T-helper 17 cell (primary cell): ENCODE results near the gene GORAB. TPM values are rescaled to one million over a fixed set of nuclear protein-coding genes. Genes with fewer than 3 reads are reported as not detected.

Experiments
- ATAC-seq: fragments of 150-1000 bp; cut with Tn5 transposase; 2 replicates; pipeline ENCODE4 v1.10.0; 2021; ENCODE audit warnings: mild to moderate bottlenecking, moderate library complexity
- DNase-seq, 3 donors: peaks; one replicate each; pipeline versions ENCODE4 v3.0.0 to v3.0.0-alpha.2; 2020 to 2021
- H3K9me3 ChIP-seq: one replicate; pipeline ENCODE4 v1.7.0; 2013; ENCODE audit warnings: low read length, mild to moderate bottlenecking; ENCODE audit not compliant: control insufficient read depth, poor library complexity, severe bottlenecking
- H3K27ac Mint-ChIP-seq: one replicate; pipeline ENCODE4 v1.8.0; 2022; ENCODE audit warnings: mild to moderate bottlenecking, moderate library complexity, mixed read lengths
- H3K27me3 Mint-ChIP-seq: one replicate; pipeline ENCODE4 v1.8.0; 2022; ENCODE audit warnings: mixed read lengths
- H3K36me3 Mint-ChIP-seq: one replicate; pipeline ENCODE4 v1.8.0; 2022; ENCODE audit warnings: low read depth, mixed read lengths
- H3K4me1 Mint-ChIP-seq: one replicate; pipeline ENCODE4 v1.8.0; 2022; ENCODE audit warnings: mild to moderate bottlenecking, mixed read lengths
- H3K4me3 Mint-ChIP-seq: one replicate; pipeline ENCODE4 v1.8.0; 2022; ENCODE audit warnings: mild to moderate bottlenecking, moderate library complexity, mixed read lengths
- total RNA-seq, 4 donors: library from RNA in 2 of 4; stranded (reverse) in 2 of 4; gene quantifications; one replicate each; pipeline ENCODE4 v1.2.3 and lab custom pipeline; 2022 to 2026

Gene GORAB
- total RNA-seq, 2 donors from 2014 or later = 20.0 to 20.7 TPM

DNA sequence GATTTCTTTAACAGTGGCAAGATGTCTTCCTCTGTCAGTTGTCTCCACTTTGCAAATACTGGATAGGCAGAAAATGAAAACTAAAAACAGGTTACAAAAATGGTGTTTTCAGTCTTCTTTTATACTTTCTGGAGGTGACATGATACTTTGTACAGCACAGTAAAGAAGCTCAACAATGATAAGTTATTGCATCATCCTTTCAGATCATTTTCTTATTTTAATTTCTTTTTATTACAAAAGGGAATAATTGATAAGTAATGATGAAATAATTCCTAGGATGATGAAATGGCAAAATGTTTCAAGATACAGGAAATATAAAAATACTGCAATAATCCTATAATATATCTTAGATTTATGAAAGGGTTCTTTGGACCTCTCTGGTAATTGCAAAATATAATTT is 16.5 kb downstream of the GORAB start:
- Mint-ChIP-seq H3K4me3 (no peak overlapping the region), H3K27ac (no peak overlapping the region), H3K36me3 (peaks cover 18% of the 10 kb centered on the region), H3K4me1 (peaks cover 8% of the 10 kb centered on the region), H3K27me3 (no peaks in the 10 kb centered on the region)
- DNase-seq (no peak), ATAC-seq (no peak)
- H3K9me3 ChIP-seq = no peaks in the 10 kb centered on the region

DNA sequence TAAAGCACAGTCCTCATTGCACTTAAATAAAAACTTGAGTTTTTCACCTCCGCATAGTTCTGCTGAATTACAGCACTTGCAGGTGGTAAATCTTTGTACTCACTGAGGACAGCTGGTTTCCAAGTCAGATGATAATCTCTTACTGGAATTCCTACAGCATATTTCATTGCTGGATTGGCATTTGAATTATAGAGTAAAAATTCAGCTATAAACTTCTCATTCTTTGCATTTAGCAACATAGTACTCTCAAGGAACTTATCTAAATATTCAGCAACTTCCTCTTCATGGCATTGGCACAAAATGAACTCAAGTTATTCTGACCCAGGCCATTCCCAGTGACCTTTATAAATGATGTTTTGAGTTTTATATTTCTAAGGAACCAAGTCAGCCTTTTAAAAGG is 23.4 kb downstream of the GORAB start:
- ATAC-seq = no peak
- peaks cover 3% of the 10 kb centered on the region for H3K4me1 Mint-ChIP-seq
- H3K36me3 Mint-ChIP-seq = peaks cover 4% of the 10 kb centered on the region
- no peak overlapping the region for H3K27ac Mint-ChIP-seq
- no peak overlapping the region for H3K4me3 Mint-ChIP-seq
- no peaks in the 10 kb centered on the region for H3K27me3 Mint-ChIP-seq
- no peaks in the 10 kb centered on the region for H3K9me3 ChIP-seq
- no peak for DNase-seq

DNA sequence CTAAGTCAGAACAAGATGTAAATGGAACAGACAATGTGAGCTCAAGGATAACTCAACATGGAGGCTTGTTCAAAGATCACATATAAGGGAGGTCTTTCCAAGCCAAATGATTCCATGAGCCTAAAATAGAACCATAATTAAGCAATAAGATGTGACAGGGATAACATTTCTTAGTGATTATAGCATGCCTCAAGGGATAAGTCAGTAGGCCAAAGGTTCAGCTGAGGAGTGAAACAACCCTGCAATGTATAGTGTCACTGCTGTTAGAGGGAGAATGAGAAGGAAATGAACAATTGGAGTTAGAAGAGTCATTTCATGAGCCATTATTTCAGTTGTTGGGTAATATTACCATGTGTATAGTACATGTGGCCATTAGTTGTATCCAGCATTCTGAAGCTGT is 25.0 kb downstream of the GORAB start:
- Mint-ChIP-seq H3K27ac (no peak overlapping the region), H3K4me3 (no peak overlapping the region), H3K4me1 (peaks cover 2% of the 10 kb centered on the region), H3K36me3 (peaks cover 2% of the 10 kb centered on the region), H3K27me3 (no peaks in the 10 kb centered on the region)
- ATAC-seq = no peak
- no peak for DNase-seq
- H3K9me3 ChIP-seq = no peaks in the 10 kb centered on the region

DNA sequence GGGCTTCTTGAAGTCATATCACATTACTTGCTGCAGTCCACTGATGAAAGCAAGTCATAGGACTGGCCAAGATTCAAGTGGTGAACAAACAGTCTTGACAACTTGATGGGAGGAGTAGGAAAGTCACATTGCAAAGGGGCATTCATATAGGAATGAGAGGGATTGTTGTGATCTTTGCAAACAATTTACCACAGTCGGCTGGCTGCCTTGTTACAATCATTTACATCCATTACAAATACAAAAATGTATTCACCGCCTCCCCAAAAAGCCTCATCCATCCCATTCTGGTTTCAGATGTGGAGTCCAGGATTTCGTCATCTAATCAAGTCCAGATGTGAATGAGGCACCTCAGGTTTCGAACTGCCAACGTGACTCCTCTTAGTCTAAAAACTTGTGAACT is 26.8 kb downstream of the GORAB start:
- Mint-ChIP-seq H3K36me3 (no peaks in the 10 kb centered on the region), H3K4me3 (no peak overlapping the region), H3K27me3 (peaks cover 3% of the 10 kb centered on the region), H3K27ac (no peak overlapping the region), H3K4me1 (peaks cover 7% of the 10 kb centered on the region)
- no peaks in the 10 kb centered on the region for H3K9me3 ChIP-seq
- DNase-seq (no peak), ATAC-seq (no peak)

DNA sequence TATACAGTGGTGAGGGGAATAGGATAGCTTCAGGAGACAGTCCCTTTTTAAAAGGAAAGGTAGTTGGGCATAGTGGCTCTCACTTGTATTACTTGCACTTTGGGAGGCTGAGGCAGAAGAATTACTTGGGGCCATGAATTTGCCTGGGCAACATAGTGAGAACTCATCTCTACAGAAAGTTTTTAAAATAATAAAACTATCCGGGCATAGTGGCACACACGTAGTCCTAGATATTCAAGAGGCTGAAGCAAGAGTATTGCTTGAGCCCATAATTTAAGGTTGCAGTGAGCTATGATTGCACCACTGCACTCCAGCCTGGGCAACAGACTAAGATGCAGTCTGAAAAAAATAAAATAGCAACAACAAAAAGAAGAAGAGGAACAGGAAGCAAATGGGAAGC is 27.2 kb downstream of the GORAB start:
- no peak for DNase-seq
- Mint-ChIP-seq H3K4me1 (peaks cover 7% of the 10 kb centered on the region), H3K27ac (no peak overlapping the region), H3K36me3 (no peaks in the 10 kb centered on the region), H3K27me3 (peaks cover 5% of the 10 kb centered on the region), H3K4me3 (no peak overlapping the region)
- no peaks in the 10 kb centered on the region for H3K9me3 ChIP-seq
- no peak for ATAC-seq

DNA sequence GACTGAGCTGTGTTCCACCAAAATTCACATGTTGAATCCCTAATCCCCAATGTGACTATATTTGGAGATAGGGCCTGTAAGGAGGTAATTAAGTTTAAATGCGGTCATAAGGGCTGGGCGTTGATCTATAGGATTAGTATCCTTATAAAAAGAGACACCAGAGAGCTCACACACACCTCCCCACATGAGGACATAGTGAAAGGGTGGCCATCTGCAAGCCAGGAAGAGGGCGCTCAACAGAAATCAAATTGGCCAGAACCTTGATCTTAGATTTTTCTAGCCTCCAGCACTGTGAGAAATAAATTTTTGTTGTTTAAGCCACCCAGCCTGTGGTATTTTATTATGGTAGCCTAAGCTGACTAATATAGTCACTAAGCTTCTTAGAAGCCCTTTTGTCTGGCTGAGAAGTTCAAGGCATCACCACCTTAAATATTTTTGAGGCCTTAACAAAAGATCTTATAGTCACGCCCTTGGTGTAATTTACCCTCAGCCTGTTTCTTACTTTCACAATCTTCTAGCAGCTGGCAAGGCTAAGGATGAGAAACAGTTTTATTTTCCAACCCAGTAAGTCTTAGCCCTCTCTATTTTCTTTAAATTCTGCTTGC is 28.8 kb downstream of the GORAB start:
- no peak for DNase-seq
- H3K4me3 Mint-ChIP-seq = no peak overlapping the region
- no peaks in the 10 kb centered on the region for H3K36me3 Mint-ChIP-seq
- peaks cover 5% of the 10 kb centered on the region for H3K27me3 Mint-ChIP-seq
- no peak overlapping the region for H3K27ac Mint-ChIP-seq
- peaks cover 7% of the 10 kb centered on the region for H3K4me1 Mint-ChIP-seq
- H3K9me3 ChIP-seq = no peaks in the 10 kb centered on the region
- ATAC-seq = no peak

DNA sequence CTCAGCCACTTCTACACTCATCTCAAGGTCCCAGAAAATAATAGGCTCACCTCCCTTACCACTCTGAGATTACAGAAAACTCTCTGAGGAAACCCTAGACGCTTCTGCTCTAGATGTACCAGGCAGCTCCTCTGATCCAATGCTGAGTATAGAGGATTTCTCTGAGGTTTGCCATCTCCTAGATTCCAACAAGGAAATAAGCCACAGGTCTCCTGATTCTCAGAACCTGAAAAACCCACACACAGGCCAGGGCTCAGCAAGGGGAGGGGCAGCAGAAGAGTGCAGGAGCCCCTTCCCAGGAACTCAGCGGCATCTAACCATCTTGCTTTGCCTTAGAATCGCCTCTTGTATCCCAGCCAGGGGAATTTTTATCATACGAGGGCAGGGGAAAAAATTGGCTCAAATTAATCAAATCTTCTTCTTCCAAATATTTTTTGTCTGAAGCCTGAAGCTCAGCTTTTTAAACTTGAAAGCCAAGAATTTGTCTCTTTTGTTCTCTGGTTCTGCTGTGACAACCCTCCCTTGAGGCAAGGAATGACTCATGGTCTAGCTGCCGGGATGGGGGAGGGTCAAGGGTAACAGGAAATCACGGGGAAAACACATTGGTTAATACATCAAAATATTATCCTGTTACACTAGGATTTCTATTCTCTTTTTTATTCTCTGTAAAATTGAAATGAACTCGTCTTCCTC is 30.8 kb downstream of the GORAB start:
- H3K4me3 Mint-ChIP-seq = no peak overlapping the region
- H3K4me1 Mint-ChIP-seq = peaks cover 7% of the 10 kb centered on the region
- peaks cover 10% of the 10 kb centered on the region for H3K27me3 Mint-ChIP-seq
- H3K9me3 ChIP-seq = no peaks in the 10 kb centered on the region
- no peak for ATAC-seq
- H3K36me3 Mint-ChIP-seq = no peaks in the 10 kb centered on the region
- peak overlapping the region; percentile 39 for H3K27ac Mint-ChIP-seq
- DNase-seq = no peak

DNA sequence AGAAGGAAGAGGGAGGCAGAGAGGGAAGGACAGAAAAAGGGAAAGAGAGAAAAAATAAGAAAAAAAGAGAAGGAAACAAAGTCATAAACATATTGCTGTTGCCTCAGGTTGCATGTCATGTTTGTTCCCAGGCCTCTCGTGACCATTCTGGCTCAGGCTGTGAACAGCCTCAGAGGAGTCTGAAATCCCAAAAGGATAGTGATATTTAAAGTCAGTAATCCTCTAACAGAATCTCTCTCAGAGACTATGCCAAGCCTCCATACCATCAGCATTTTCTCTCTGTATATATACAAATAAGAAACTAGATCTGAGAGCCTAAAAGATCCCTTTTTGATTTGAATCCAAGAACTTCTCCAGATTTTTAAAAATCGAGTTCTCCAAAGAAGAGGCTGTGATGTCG is 35.2 kb downstream of the GORAB start:
- Mint-ChIP-seq H3K4me3 (no peak overlapping the region), H3K36me3 (peaks cover 2% of the 10 kb centered on the region), H3K27ac (no peak overlapping the region), H3K27me3 (peaks cover 10% of the 10 kb centered on the region), H3K4me1 (peaks cover 7% of the 10 kb centered on the region)
- DNase-seq (no peak), ATAC-seq (no peak)
- H3K9me3 ChIP-seq = no peaks in the 10 kb centered on the region

DNA sequence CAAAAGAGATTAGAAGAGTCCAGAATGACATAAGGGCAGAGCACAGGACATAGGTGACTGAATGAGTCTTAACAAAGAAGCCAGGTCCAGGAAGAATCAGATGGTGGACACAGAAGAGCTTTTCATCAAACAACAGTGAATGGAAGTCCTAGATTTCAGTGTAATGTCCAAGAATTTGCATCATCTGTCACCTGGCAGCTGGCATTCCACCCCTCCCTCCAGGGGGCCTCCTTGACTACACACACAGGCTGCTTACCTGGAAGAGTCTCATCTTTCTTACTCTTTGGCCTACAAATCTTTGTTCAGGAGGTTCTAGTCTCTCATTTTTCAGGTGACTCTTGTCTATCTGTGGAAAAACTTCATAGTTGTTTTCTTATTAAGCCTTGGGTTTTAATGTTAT is 36.2 kb downstream of the GORAB start:
- Mint-ChIP-seq H3K4me1 (peaks cover 1% of the 10 kb centered on the region), H3K36me3 (peaks cover 2% of the 10 kb centered on the region), H3K27ac (no peak overlapping the region), H3K4me3 (no peak overlapping the region), H3K27me3 (peaks cover 10% of the 10 kb centered on the region)
- no peaks in the 10 kb centered on the region for H3K9me3 ChIP-seq
- ATAC-seq (no peak), DNase-seq (no peak)

DNA sequence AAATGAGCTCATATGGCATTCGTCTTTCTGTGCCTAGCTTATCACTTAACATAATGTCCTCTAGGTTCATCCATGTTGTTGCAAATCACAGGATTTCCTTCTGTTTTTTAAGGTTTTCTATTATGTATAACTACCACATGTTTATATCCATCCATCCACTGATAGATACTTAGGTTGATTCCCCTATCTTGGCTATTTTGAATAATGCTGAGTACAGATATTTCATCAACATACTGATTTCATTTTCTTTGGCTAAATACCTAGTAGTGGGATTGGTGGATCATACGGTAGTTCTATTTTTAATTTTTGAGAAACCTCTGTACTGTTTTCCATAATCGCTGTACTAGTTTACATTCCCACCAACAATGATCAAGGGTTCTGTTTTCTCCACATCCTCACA is 45.0 kb downstream of the GORAB start:
- ATAC-seq (no peak), DNase-seq (no peak)
- H3K9me3 ChIP-seq = no peaks in the 10 kb centered on the region
- Mint-ChIP-seq H3K36me3 (no peaks in the 10 kb centered on the region), H3K27me3 (peaks cover 39% of the 10 kb centered on the region), H3K4me1 (peaks cover 3% of the 10 kb centered on the region), H3K4me3 (no peak overlapping the region), H3K27ac (no peak overlapping the region)

DNA sequence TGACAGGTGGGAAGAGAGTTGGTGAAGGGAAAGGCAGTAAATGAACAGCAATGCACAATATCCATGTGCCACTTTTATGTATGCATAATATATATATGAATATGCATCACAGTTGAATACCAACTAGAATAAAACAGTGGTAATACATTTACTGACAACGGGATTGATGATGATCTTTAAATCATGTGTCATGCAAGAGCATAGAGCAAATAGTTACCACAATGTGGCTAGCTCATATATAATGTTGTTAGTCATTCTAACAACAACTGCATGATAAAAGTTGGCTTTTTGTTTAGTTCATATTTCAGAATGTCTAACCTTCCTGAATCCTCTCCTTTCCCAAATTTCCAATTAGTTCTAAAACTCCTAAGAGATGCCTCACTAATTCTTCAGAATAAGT is 46.4 kb downstream of the GORAB start:
- no peak for ATAC-seq
- H3K9me3 ChIP-seq = no peaks in the 10 kb centered on the region
- H3K4me3 Mint-ChIP-seq = no peak overlapping the region
- H3K4me1 Mint-ChIP-seq = peaks cover 3% of the 10 kb centered on the region
- H3K27ac Mint-ChIP-seq = no peak overlapping the region
- no peaks in the 10 kb centered on the region for H3K36me3 Mint-ChIP-seq
- no peak for DNase-seq
- H3K27me3 Mint-ChIP-seq = peaks cover 39% of the 10 kb centered on the region

DNA sequence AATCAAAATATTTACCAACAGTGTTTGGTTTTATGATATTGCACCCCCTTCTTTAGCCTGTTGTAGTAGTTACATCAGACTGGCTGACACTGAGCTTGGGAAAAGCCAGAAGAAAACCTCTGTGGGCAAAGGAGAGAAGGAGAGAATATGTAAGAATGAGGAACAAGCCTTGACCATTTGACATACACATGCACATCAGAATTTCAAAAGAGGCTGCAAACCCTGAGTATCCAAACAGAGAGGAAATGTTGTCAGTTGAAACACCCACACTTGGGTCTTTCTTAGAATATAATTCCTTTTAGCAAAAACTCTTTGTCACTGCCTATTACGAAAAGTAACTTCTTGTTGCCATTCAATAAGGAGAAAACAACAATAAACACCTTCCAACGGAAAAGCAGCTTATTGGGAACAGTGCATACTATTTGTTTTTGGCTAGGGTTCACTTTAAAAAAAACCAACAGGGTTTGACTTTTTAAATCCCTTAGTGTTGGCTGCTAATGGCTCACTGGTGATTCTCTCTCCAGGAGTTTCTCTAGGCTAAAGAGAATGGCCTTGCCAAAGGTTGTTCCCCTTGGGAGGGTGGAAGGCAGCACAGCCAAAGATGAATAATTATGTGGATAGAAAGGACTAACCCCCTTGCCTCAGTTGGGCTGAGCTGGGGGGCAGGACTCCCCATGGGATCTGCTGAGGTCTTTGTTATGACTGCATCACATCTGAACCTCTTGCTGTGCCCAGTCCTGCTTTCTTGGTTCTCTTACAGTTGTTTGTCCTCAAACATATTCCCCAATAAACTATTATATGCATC is 48.9 kb downstream of the GORAB start:
- no peak overlapping the region for H3K4me3 Mint-ChIP-seq
- no peak overlapping the region for H3K27ac Mint-ChIP-seq
- no peaks in the 10 kb centered on the region for H3K36me3 Mint-ChIP-seq
- peaks cover 52% of the 10 kb centered on the region for H3K27me3 Mint-ChIP-seq
- DNase-seq = no peak
- no peak for ATAC-seq
- H3K4me1 Mint-ChIP-seq = peaks cover 3% of the 10 kb centered on the region
- H3K9me3 ChIP-seq = no peaks in the 10 kb centered on the region

DNA sequence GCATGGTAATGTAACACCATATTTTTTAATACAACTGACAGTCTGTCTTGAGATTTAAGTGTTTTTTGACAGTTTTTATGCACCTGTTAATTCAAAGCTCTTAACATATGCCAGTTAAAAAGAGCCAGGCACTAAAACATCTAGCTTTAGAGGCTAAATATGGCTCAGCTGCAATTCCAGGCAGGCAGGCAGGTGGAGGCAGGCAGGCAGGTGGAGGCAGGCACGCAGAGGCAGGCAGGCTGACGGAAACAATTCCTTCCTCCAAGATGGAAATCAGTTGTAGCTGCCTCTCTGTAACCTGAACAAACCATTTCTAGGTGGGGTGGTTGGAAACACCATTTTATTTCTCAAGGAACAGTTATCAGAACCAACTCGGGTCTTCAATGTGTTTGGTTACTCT is 51.2 kb downstream of the GORAB start:
- peaks cover 2% of the 10 kb centered on the region for H3K36me3 Mint-ChIP-seq
- no peak for ATAC-seq
- no peak overlapping the region for H3K27ac Mint-ChIP-seq
- H3K9me3 ChIP-seq = no peaks in the 10 kb centered on the region
- H3K27me3 Mint-ChIP-seq = peaks cover 62% of the 10 kb centered on the region
- peaks cover 5% of the 10 kb centered on the region for H3K4me1 Mint-ChIP-seq
- H3K4me3 Mint-ChIP-seq = no peak overlapping the region
- DNase-seq = no peak
